GM13977 (cell line): ENCODE measurements around the gene HCK.

Experiments used
- DNase-seq: peaks from one replicate; pipeline ENCODE4 v3.0.0; 2012; ENCODE audit warnings: low spot score
- CTCF ChIP-seq: IDR thresholded peaks from 2 replicates; pipeline ENCODE4 v1.5.1; 2012; ENCODE audit warnings: mild to moderate bottlenecking, control low read depth; ENCODE audit not compliant: insufficient read depth; ENCODE audit errors: extremely low read depth, missing control alignments
- in situ Hi-C: fragments of 300-500 bp; cut with MboI; formaldehyde crosslinking; loops from one replicate; pipeline ENCODE4 v1.12.0; 2022; ENCODE audit warnings: low sequenced_read_pairs, low pct_unique_long_range_greater_than_20kb, mixed read lengths, inconsistent platforms; ENCODE audit not compliant: unreplicated experiment

The HCK gene

GRCh38 chr20:32128167-32128566 is 76.1 kb downstream of the HCK start:
- TF ChIP-seq CTCF, result no peak
- in situ Hi-C loops, result no loop called here
- DNase-seq, result no peak

- DNase-seq, result no peak
- no peak for TF ChIP-seq CTCF
- in situ Hi-C loops, result no loop called here
Observed at GRCh38 chr20:32129863-32130262, 77.8 kb downstream of the HCK start.

- TF ChIP-seq CTCF, result no peak
- DNase-seq, result no peak
- in situ Hi-C loops, result no loop called here
Observed at GRCh38 chr20:32130352-32130751, 78.3 kb downstream of the HCK start.

GRCh38 chr20:32130965-32131364 is 78.9 kb downstream of the HCK start:
- in situ Hi-C loops, result no loop called here

GRCh38 chr20:32132911-32133549 is 81.0 kb downstream of the HCK start:
- no peak for TF ChIP-seq CTCF
- peak; percentile 66 for DNase-seq
- in situ Hi-C loops, result no loop called here

More at GRCh38 chr20:32130965-32131364, 78.9 kb downstream of the HCK start:
- no peak for DNase-seq
- no peak for TF ChIP-seq CTCF

- in situ Hi-C loops, result no loop called here
- no peak for TF ChIP-seq CTCF
- DNase-seq, result no peak
Observed at GRCh38 chr20:32134026-32134425, 82.0 kb downstream of the HCK start.

GRCh38 chr20:32135983-32136515 is 84.0 kb downstream of the HCK start:
- TF ChIP-seq CTCF, result no peak
- no peak for DNase-seq
- in situ Hi-C loops, result no loop called here
